Iris pigment epithelial cell (primary cell): ENCODE data around the gene PLPP4.

Experiments
- DNase-seq: peaks from one replicate; pipeline ENCODE4 v3.0.0-alpha.2; 2011; ENCODE audit warnings: low read depth

The PLPP4 gene

DNA sequence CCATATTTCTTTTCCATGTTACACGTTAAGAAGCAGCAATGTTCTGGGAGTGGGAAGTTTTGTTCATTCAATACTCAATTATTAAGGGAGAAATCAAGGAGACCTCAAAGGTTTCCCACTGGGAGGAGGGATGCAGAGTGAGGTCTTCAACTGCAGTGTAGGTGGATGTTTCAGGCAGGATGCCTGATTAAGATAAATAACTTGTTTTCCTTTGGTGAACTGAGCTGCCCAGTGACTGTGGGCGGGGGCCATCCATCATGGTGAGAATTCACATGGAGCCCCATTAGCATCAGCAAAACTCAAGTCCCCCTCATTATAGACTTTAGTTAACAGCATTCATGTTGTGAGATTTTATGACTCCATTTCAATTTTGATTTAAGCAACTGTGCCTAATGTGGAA is 121.1 kb downstream of the PLPP4 start:
- no peak for DNase-seq

DNA sequence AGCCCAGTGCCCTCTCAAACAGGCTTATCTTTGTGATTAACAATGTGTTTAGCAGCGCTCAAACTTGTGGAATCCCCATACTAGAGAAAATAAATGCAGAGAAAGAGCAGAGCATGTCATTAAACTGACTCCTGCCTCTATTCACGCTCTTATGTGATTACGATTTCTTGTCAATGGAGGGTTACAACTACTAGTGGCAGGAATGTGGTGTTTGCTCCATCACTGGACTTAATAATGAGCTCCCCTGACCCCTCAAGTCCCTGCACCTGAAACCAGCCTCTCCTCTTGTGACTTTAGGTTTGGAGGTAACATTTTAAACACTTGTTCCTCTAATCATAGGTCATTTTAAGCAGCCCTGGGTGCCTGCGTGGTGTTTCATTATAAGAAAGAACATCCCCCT is 121.9 kb downstream of the PLPP4 start:
- no peak for DNase-seq

- DNase-seq, result no peak
These were observed 124.2 kb downstream of the PLPP4 start for GRCh38 chr10:120580918-120581895.

DNA sequence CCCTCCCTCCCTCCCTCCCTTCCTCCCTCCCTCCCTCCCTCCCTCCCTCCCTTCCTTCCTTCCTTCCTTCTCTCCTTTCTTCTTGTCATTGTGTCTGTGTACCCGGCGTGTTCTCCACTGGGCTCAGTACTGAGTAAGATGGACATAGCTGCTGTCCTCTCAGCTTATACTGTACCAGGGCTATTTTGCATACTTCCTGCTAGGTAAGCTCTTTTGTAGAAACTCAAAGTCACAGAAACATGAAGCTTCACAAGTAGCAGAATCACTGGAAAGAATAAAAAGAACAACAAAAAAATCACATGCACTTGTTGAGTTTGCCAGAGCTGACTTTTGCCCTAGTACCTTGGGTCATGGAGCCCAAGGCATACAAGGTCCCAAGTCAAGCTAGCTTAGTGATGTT is 125.7 kb downstream of the PLPP4 start:
- no peak for DNase-seq

DNA sequence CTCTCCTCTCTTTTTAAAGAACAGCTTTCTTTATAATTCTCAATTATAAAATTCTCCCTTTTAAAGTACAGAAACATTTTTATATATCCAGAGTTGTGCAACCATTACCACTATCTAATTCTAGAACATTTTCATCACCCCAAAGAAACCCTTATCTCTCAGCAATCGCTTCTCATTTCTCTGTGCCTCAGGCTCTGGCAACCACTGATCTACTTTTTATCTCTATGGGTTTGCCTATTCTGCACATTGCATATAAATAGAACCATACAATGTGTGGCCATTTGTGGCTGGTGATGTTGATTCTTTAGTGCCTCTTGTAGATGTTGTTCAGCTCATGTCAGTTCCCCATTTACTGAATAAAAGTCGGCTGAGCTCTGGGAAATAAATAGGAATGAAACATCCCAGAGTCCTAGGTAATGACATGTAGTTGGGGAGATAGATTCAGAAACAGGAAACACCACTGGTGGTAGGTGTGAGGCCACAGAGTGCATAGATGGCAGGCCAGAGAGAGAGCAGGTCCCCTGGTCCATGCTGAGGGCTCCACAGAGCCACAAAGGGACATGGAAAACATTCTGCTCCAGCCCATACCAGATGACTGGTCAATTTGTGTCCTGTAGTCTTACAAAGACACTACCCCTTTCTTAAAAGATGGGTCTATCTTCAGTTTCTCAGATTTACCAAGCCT is 126.5 kb downstream of the PLPP4 start:
- no peak for DNase-seq

GRCh38 chr10:120584786-120585185 is 127.8 kb downstream of the PLPP4 start:
- no peak for DNase-seq

DNA sequence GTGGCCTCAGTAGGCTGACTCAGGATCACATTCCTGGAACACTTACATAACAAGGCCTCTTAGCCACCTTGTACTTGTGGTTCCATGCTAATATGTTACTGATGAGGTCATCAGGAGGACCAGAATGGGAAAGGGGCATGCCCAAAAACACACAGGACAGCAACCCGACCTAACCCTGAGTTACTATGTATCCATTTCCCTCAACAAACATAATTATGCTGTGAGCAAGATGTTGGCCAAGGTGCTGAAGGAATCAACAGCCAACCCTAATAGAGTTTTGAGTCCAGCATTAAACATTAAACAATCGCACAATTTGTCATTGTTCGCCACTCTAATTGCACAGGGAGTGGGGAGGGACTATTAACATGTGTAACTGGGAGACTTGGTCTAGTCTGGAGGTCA is 129.4 kb downstream of the PLPP4 start:
- DNase-seq, result peak; percentile 62

GRCh38 chr10:120587061-120587460 is 130.0 kb downstream of the PLPP4 start:
- no peak for DNase-seq

- no peak for DNase-seq
These were observed 131.3 kb downstream of the PLPP4 start for GRCh38 chr10:120588311-120588710.

GRCh38 chr10:120593693-120594092 is 136.7 kb downstream of the PLPP4 start:
- no peak for DNase-seq

- DNase-seq, result no peak
These were observed 140.9 kb downstream of the PLPP4 start for GRCh38 chr10:120597902-120598301.

DNA sequence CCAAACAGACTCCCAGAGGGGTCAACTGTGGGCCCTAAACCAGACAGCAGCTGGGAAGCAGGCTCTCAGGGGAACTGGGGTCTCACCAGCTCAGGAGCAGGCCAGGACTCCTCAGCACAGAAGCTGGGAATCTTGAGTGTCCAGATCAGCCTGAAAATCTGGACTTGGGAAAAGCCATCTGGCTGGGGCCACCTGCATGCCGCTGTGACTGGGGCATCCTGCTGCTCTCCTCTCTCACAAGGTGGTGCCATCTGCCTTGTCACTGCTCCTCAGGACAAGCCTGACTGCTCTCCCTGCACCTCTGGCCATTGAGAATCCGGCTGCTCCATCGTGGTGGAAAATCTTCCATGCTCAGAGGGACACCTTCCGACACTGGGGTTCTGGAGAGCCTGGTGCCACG is 141.4 kb downstream of the PLPP4 start:
- no peak for DNase-seq

GRCh38 chr10:120599200-120599724 is 142.2 kb downstream of the PLPP4 start:
- DNase-seq, result no peak

GRCh38 chr10:120600871-120601649 is 144.0 kb downstream of the PLPP4 start:
- DNase-seq, result peak; percentile 26

GRCh38 chr10:120601999-120602398 is 145.0 kb downstream of the PLPP4 start:
- no peak for DNase-seq

- DNase-seq, result no peak
These were observed 148.4 kb downstream of the PLPP4 start for GRCh38 chr10:120605410-120605809.

GRCh38 chr10:120606051-120606764 is 149.2 kb downstream of the PLPP4 start:
- DNase-seq, result no peak

DNA sequence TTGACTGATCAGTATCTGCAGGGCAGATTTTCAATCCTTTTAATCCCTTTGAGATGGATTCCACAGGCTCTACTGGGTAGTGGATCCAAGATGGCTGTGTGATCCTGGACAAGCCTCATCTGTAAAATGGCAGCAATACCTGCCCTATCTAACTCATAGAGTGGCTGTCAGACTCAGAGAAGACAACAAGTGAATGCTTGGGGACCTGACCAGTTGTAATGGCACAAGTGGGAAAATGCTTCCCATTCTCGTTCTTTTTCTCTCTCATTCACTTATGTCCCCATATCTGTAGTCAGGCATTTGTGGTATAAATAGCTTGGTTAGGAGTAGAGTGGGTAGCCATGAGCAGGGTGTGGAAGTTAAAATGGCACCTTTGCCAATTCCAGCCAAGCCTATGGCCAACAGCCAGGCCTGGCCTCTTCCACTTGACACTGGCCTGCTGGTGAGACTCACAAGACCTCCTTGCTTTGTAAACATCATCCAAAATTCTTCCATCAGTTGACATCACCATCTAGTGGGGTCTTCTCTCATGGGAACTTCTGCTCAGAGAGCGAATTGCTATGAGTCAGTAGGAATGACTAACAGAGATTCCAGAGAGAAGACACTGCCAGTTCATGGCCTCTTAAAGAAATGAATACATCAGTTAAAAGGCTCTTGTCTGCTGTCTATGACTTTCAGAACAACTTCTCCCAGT is 150.1 kb downstream of the PLPP4 start:
- DNase-seq, result peak; percentile 89

DNA sequence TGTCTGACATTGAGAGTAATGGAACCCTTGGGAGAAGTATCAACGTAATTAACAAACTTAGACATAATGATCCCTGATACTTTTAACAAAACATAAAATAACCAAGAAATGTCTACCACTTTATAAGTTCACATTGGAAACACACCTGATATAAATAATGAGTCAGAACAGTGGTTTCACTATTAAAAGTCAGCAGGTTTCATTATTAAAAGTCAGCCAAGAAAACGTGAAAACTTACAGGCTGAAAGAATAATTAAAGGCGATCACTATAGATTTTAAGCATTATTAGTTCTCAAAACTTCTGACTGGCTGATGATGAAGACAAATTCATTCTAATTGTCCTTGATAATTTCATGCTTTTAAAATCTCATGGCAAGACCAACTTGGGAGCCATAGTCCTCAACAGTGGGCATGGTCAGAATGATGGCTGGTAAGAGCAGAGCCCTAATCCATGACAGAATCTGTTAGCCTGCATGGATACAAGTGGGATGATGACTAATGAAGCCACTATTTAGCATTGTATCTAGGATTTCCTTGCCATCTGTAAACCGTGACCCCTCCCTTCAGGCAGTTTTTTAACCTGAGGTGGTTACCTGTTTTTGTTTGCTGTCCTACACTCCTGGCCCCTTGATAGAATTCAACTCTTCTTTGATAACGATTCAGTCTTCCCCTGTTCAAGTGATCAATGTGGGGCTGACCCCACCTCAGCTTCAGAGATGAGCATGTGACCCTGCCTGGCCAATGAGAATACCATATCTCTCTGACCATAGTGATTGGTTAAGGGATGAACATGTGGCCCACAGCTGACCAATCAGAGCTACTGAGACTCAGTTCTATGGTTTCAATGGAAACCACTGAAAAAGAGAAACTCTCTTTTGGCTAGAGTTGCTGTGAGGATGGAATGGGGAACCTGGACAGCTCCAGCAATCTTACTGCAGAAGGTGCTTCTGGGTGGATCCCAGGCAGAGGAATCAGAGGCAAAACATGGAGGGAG is 151.0 kb downstream of the PLPP4 start:
- peak; percentile 24 for DNase-seq

DNA sequence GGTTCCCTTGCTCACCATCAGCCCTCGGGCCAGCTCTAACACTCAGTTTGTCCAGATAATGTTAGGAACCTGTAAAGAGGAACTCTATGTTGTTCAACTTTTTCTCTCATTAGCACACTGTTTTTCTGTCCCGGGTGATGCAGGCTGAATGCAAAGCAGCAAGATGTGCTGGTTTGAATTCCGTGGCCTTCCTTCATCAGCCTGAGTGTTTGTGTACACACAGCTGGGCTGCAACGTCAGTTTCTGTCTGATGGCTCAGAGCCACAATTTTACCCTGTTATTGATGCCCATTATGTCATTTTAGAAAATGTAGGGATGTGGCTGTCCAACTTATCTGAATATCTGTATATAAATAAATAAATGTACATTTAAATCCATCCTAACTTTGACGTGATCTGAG is 152.0 kb downstream of the PLPP4 start:
- no peak for DNase-seq
